HG03469 (cell line): ENCODE data around the gene IGF2R.
"Not testable (repeated sequence)": the region's sequence is repeated elsewhere in the genome, so short reads cannot be mapped to it uniquely, and the experiment has no call there.

Experiments used
- ATAC-seq: cut with Tn5 transposase; IDR thresholded peaks from one replicate; pipeline ENCODE4 v1.9.1; 2021; ENCODE audit warnings: mild to moderate bottlenecking, moderate library complexity, moderate number of reproducible peaks; ENCODE audit not compliant: unreplicated experiment

Gene IGF2R

GRCh38 chr6:159951772-159952171, 17.1 kb upstream of the IGF2R start:
- ATAC-seq = no peak

GRCh38 chr6:159952289-159953005, 16.4 kb upstream of the IGF2R start:
- no peak for ATAC-seq

GRCh38 chr6:159953091-159953601, 15.7 kb upstream of the IGF2R start:
- ATAC-seq = no peak

GRCh38 chr6:159955945-159956361, 12.9 kb upstream of the IGF2R start:
- no peak for ATAC-seq

GRCh38 chr6:159957071-159957673, 11.7 kb upstream of the IGF2R start:
- no peak for ATAC-seq

- no peak for ATAC-seq
These were observed 9.5 kb upstream of the IGF2R start for GRCh38 chr6:159959165-159959975.

- ATAC-seq = no peak
These were observed 8.9 kb upstream of the IGF2R start for GRCh38 chr6:159959976-159960384.

GRCh38 chr6:159960485-159960884, 8.4 kb upstream of the IGF2R start:
- no peak for ATAC-seq

- ATAC-seq = no peak
These were observed 7.4 kb upstream of the IGF2R start for GRCh38 chr6:159961528-159961927.

GRCh38 chr6:159963111-159963510, 5.8 kb upstream of the IGF2R start:
- ATAC-seq = no peak

- no peak for ATAC-seq
These were observed 4.8 kb upstream of the IGF2R start for GRCh38 chr6:159964046-159964445.

GRCh38 chr6:159966339-159966738, 2.5 kb upstream of the IGF2R start:
- no peak for ATAC-seq

GRCh38 chr6:159966981-159967380, 1.9 kb upstream of the IGF2R start:
- no peak for ATAC-seq

- ATAC-seq = not testable (repeated sequence)
These were observed 1.3 kb upstream of the IGF2R start for GRCh38 chr6:159967621-159968020.

GRCh38 chr6:159969204-159969912, 476 bp downstream of the IGF2R start:
- ATAC-seq = peak; percentile 13

GRCh38 chr6:159969921-159970320, 1.0 kb downstream of the IGF2R start:
- no peak for ATAC-seq

GRCh38 chr6:159970659-159971063, 1.8 kb downstream of the IGF2R start:
- no peak for ATAC-seq

GRCh38 chr6:159971341-159972178, 2.7 kb downstream of the IGF2R start:
- ATAC-seq = no peak

- ATAC-seq = no peak
These were observed 3.8 kb downstream of the IGF2R start for GRCh38 chr6:159972506-159973268.
